Measurements from ENCODE around the gene BMPR2.
"Not testable (repeated sequence)": the region's sequence is repeated elsewhere in the genome, so short reads cannot be mapped to it uniquely, and the experiment has no call there.

The BMPR2 gene

GRCh38 chr2:202386495-202386894, 10.4 kb downstream of the BMPR2 start:
- DNase-seq: not testable (repeated sequence)

GRCh38 chr2:202387608-202388342, 11.6 kb downstream of the BMPR2 start:
- DNase-seq: no peak

- no peak for DNase-seq
Measured at GRCh38 chr2:202400941-202401340, 24.8 kb downstream of the BMPR2 start.

GRCh38 chr2:202405798-202406197, 29.7 kb downstream of the BMPR2 start:
- no peak for DNase-seq

GRCh38 chr2:202406445-202406978, 30.4 kb downstream of the BMPR2 start:
- no peak for DNase-seq

- no peak for DNase-seq
Measured at GRCh38 chr2:202408546-202409140, 32.5 kb downstream of the BMPR2 start.

- DNase-seq: no peak
Measured at GRCh38 chr2:202410092-202410491, 34.0 kb downstream of the BMPR2 start.

GRCh38 chr2:202411097-202411496, 35.0 kb downstream of the BMPR2 start:
- DNase-seq: no peak

GRCh38 chr2:202418027-202418426, 41.9 kb downstream of the BMPR2 start:
- DNase-seq: no peak

GRCh38 chr2:202418511-202418910, 42.4 kb downstream of the BMPR2 start:
- DNase-seq: no peak

- DNase-seq: no peak
Measured at GRCh38 chr2:202423139-202423538, 47.0 kb downstream of the BMPR2 start.

GRCh38 chr2:202425036-202425435, 48.9 kb downstream of the BMPR2 start:
- no peak for DNase-seq

GRCh38 chr2:202426751-202427150, 50.6 kb downstream of the BMPR2 start:
- DNase-seq: no peak

GRCh38 chr2:202429164-202429980, 53.2 kb downstream of the BMPR2 start:
- DNase-seq: no peak

GRCh38 chr2:202432776-202433175, 56.6 kb downstream of the BMPR2 start:
- DNase-seq: peak; percentile 79

- DNase-seq: no peak
Measured at GRCh38 chr2:202434472-202434871, 58.3 kb downstream of the BMPR2 start.

GRCh38 chr2:202436626-202437025, 60.5 kb downstream of the BMPR2 start:
- DNase-seq: no peak

- DNase-seq: not testable (repeated sequence)
Measured at GRCh38 chr2:202440117-202440516, 64.0 kb downstream of the BMPR2 start.

GRCh38 chr2:202442882-202443281, 66.8 kb downstream of the BMPR2 start:
- DNase-seq: no peak

- no peak for DNase-seq
Measured at GRCh38 chr2:202444000-202444399, 67.9 kb downstream of the BMPR2 start.

GRCh38 chr2:202449344-202449743, 73.2 kb downstream of the BMPR2 start:
- no peak for DNase-seq

GRCh38 chr2:202450785-202451184, 74.7 kb downstream of the BMPR2 start:
- no peak for DNase-seq

- no peak for DNase-seq
Measured at GRCh38 chr2:202452744-202453143, 76.6 kb downstream of the BMPR2 start.

GRCh38 chr2:202454536-202454935, 78.4 kb downstream of the BMPR2 start:
- DNase-seq: no peak
